Jurkat, Clone E6-1 (cell line): ENCODE data around the gene ARHGAP15.

Experiments used
- DNase-seq: peaks from one replicate; pipeline ENCODE4 v3.0.0-alpha.2; 2011; ENCODE audit warnings: low read depth, low spot score
- H3K4me3 ChIP-seq: 2 replicates; pipeline ENCODE4 v1.5.1; 2011; ENCODE audit warnings: mild to moderate bottlenecking, low read length, control low read depth, moderate library complexity

The ARHGAP15 gene

GRCh38 chr2:143560724-143561123 is 431.5 kb downstream of the ARHGAP15 start:
- H3K4me3 ChIP-seq: no peak overlapping the region
- DNase-seq: no peak

GRCh38 chr2:143564419-143564818 is 435.2 kb downstream of the ARHGAP15 start:
- no peak overlapping the region for H3K4me3 ChIP-seq
- no peak for DNase-seq

DNA sequence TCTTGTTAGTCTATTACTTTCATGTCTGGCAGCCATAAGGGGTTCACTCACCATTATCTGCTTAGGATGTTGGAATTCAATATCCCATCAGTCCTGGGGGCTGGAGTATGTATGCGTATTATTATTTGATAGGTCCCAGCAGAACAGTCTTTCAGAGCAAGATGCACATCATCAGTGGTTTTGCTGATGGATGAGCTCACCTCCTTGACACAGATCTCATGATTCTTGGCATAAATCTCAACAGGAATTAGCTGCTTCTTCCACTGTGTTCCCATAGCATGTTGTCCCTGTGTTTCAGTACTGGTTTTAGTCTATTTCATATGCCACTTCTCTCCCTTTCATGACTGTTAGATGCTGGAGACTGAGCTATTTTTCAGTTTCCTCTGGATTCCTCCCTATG is 442.5 kb downstream of the ARHGAP15 start:
- no peak for DNase-seq
- H3K4me3 ChIP-seq: no peak overlapping the region

GRCh38 chr2:143572421-143572820 is 443.2 kb downstream of the ARHGAP15 start:
- no peak overlapping the region for H3K4me3 ChIP-seq
- no peak for DNase-seq

GRCh38 chr2:143574069-143574468 is 444.9 kb downstream of the ARHGAP15 start:
- no peak for DNase-seq
- no peak overlapping the region for H3K4me3 ChIP-seq

GRCh38 chr2:143575340-143575739 is 446.1 kb downstream of the ARHGAP15 start:
- DNase-seq: peak; percentile 8
- no peak overlapping the region for H3K4me3 ChIP-seq

DNA sequence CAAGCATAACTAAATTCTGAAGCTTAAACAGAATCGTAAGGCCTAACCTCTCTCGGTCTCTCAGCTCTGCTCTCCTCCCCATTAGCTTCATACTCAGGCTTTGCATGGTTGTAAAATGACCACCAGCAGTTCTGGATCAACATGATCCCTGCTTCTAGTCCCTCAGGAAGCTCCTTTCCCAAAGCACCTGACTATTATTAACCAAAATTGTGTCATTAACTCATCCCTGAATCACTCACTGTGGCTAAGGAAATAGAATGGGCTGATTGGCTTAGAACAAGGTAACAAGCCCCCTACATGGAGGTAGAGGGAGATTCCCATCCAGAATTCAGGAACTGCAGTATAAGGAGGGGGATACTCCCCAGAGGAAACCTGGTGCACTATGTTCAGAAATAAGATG is 448.3 kb downstream of the ARHGAP15 start:
- no peak overlapping the region for H3K4me3 ChIP-seq
- DNase-seq: no peak

DNA sequence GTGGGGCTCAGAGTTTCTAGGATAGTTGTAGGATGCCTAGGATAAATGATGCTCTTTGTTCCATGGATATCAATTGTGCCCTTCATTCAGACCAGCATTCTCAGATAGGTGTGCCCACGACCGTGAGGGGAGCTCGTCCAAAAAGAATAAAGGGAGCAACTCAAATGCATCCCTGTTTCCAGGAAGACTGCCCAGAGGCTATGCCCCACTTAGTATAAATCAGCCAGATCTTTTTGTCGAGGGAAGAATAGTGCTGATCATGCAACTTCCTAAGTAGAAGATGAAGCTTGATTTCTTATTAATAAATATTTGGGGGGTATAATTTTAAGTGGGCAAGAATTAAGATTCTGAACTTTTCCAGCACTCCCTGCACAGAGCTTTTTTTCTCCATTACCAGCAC is 450.2 kb downstream of the ARHGAP15 start:
- H3K4me3 ChIP-seq: no peak overlapping the region
- DNase-seq: no peak

- DNase-seq: no peak
- H3K4me3 ChIP-seq: no peak overlapping the region
Measured at GRCh38 chr2:143581134-143581533, 451.9 kb downstream of the ARHGAP15 start.

DNA sequence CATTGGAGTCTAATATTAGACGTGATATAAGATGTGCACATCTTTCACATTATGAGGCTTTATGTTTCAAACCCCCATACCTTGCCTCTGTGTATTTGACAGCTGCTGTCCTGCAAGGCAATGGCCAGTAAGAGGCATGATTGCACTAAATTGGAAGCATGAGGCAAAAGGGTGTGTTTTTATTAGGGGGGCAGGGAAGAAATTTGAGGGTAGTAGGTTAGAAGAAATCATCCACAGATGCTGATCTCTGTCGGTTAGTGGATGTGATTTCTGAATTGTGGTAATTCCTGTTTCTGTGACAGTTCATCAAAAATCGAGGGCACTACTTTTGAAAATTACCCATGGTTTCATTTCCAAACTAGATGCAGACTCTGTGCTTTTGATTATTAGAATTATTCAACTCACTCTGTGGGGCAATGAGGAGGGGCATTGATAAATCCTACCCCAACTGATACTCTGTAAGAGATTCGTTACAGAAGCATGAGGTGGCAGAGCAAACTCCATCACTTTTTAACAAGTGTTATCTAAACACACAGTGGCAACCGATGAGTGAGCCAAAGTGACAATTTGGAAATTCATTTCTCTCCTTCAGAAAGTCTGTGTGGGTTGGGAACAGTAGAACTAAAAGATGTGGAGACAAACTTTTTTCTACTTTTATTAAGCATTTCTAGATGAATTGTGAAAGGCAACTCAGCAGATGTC is 453.0 kb downstream of the ARHGAP15 start:
- DNase-seq: no peak
- no peak overlapping the region for H3K4me3 ChIP-seq

- no peak overlapping the region for H3K4me3 ChIP-seq
- no peak for DNase-seq
Measured at GRCh38 chr2:143584936-143585335, 455.7 kb downstream of the ARHGAP15 start.

DNA sequence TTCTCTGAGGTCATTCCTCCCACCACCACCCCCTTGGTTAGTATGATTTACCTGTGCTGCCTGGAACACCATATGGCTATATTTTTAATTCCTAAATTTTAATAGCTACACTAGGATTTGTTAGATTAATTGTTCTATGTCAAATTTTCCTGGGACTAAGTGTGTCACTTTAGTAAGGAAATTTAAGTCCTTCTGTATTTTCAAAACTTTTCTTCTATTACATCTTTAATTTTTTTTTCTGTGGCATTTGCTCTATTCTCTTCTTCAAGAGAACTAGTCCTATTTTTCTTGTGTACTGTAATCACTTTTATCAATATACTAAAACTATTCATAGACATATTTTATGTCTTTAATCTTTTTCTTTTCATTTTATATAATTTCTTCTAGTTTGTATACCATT is 456.9 kb downstream of the ARHGAP15 start:
- no peak for DNase-seq
- H3K4me3 ChIP-seq: no peak overlapping the region

DNA sequence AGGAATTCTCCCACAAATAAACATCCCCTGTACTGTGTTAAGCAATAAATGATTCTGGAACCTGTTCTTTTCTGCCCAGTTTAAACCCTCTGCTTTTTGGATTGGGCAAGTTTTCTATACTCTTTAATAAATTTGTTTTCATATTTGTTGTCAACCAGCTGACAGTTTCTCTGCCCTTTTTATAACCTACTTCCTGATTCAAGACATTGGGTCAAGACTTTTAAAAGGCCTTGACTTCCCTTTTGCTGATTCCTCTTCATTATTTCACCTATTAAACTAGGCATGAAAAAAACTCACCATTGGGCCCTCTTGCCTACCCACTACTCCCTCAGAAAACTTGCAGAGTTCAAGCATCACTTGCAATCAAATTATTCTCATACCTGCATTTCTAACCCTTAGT is 459.5 kb downstream of the ARHGAP15 start:
- DNase-seq: no peak
- no peak overlapping the region for H3K4me3 ChIP-seq

- no peak for DNase-seq
- no peak overlapping the region for H3K4me3 ChIP-seq
Measured at GRCh38 chr2:143594161-143594560, 464.9 kb downstream of the ARHGAP15 start.

DNA sequence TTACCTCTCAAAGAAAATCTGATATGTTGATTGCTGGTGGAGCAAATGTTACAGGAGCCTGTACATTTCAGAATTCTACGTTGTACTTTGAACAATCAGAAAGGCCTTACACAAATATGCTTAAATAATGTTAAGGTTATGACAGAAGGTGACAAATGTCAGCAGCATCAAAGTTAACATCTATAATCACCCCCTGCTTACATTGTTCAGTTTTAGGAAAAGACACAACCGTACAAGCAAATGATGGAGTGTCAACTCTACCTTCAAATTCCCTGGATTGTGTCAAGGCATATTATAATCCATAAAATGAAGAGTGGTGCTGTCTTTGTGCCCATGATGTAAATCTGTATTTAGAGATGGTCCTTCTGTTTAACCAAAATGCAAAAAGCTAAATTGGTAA is 465.5 kb downstream of the ARHGAP15 start:
- no peak for DNase-seq
- no peak overlapping the region for H3K4me3 ChIP-seq

GRCh38 chr2:143600116-143600515 is 470.9 kb downstream of the ARHGAP15 start:
- DNase-seq: no peak
- H3K4me3 ChIP-seq: no peak overlapping the region

GRCh38 chr2:143601828-143602227 is 472.6 kb downstream of the ARHGAP15 start:
- no peak overlapping the region for H3K4me3 ChIP-seq

DNA sequence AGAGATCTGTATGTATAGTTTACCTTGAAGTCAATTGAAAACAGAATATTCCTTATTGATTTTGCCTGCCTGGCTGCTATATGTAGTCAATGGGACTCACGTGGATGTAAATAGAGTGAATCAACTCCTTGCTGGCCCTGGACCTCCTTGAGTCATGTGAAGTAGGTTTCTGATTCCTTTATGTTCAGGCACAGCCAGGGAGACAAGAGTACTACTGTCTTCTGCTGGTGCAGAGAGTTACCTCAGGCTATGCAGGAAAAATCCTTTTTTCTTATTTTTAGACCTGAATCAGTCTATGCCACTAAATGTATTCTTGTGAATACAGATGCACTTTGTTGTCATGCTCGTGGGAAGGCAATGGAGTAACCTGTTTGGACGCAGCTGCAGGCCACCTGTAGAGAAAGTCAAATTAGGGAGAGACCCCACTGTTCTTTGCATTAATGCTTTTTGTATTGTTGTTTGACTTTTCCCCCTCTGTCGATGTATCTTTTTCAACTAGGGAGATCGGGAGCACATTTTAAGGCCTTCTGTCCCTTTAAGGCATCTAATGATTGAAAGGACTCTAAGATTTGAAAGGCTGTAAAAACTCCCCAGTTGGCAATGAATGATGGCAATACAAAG is 473.9 kb downstream of the ARHGAP15 start:
- H3K4me3 ChIP-seq: no peak overlapping the region
- DNase-seq: no peak

More at GRCh38 chr2:143601828-143602227, 472.6 kb downstream of the ARHGAP15 start:
- no peak for DNase-seq

GRCh38 chr2:143603846-143604565 is 474.8 kb downstream of the ARHGAP15 start:
- DNase-seq: no peak
- H3K4me3 ChIP-seq: no peak overlapping the region

DNA sequence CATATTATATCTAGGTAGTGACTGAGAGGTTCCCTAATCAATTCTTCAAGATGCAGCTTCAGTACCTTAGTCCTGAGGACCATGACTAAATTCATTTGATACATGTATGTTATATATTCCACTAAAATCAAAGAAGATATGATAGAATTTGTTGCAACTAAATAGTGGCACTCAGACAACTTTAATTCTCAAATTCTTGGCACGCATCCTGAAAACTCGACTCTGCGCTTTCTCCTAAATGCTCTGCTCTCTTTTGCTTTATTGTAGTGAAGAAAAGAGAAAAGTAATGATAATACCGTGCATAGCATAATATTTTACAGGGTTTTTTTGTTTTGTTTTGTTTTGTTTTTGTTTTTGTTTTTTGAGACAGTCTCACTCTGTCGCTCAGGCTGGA is 475.3 kb downstream of the ARHGAP15 start:
- DNase-seq: no peak
- H3K4me3 ChIP-seq: no peak overlapping the region
